H9 (cell line): ENCODE results near the gene WNT3A. TPM values are rescaled to one million over a fixed set of nuclear protein-coding genes. Genes with fewer than 3 reads are reported as not detected.
A peak's percentile ranks its signal among the peaks of the same experiment; 100 is the strongest.

Experiments
- DNase-seq: peaks from one replicate; pipeline ENCODE4 v3.0.0-alpha.2; 2017
- H2AFZ ChIP-seq: one replicate; pipeline ENCODE4 v1.6.1; 2013; ENCODE audit warnings: mild to moderate bottlenecking, low read length, control low read depth, moderate library complexity
- H2AK5ac ChIP-seq: 2 replicates; pipeline ENCODE4 v1.6.1; 2013; ENCODE audit warnings: low read length, control low read depth, mixed read lengths; ENCODE audit not compliant: insufficient read length
- H2BK120ac ChIP-seq: one replicate; pipeline ENCODE4 v1.6.1; 2013; ENCODE audit warnings: low read depth, mild to moderate bottlenecking, low read length, control low read depth, inconsistent platforms; ENCODE audit not compliant: poor library complexity, severe bottlenecking
- H2BK12ac ChIP-seq: 2 replicates; pipeline ENCODE4 v1.6.1; 2013; ENCODE audit warnings: low read length, control low read depth, mixed read lengths, low read depth; ENCODE audit not compliant: insufficient read length
- H2BK15ac ChIP-seq: 2 replicates; pipeline ENCODE4 v1.6.1; 2013; ENCODE audit warnings: low read depth, low read length, control low read depth
- H2BK20ac ChIP-seq: one replicate; pipeline ENCODE4 v1.6.1; 2013; ENCODE audit warnings: low read depth, mild to moderate bottlenecking, low read length, control low read depth, inconsistent platforms; ENCODE audit not compliant: poor library complexity, severe bottlenecking
- H2BK5ac ChIP-seq: 2 replicates; pipeline ENCODE4 v1.6.1; 2013; ENCODE audit warnings: low read length, control low read depth, mixed read lengths; ENCODE audit not compliant: insufficient read length
- H3K14ac ChIP-seq: 2 replicates; pipeline ENCODE4 v1.6.1; 2013; ENCODE audit warnings: low read length, control low read depth; ENCODE audit not compliant: insufficient read depth
- H3K18ac ChIP-seq: 2 replicates; pipeline ENCODE4 v1.6.1; 2013; ENCODE audit warnings: low read depth, mild to moderate bottlenecking, mixed read lengths, low read length, control low read depth; ENCODE audit not compliant: insufficient read length
- H3K23ac ChIP-seq: 2 replicates; pipeline ENCODE4 v1.6.1; 2013; ENCODE audit warnings: low read length, control low read depth, mixed read lengths, low read depth; ENCODE audit not compliant: insufficient read length
- H3K23me2 ChIP-seq: 2 replicates; pipeline ENCODE4 v1.6.1; 2013; ENCODE audit warnings: low read depth, mild to moderate bottlenecking, mixed read lengths, low read length, control low read depth; ENCODE audit not compliant: insufficient read length, poor library complexity, severe bottlenecking
- H3K27ac ChIP-seq: 2 replicates; pipeline ENCODE4 v1.5.1; 2013; ENCODE audit warnings: low read length, control low read depth, mixed read lengths, low read depth; ENCODE audit not compliant: insufficient read length
- H3K27me3 ChIP-seq: 2 replicates; pipeline ENCODE4 v1.6.1; 2013; ENCODE audit warnings: low read length, control low read depth, inconsistent platforms; ENCODE audit not compliant: insufficient read depth
- H3K4ac ChIP-seq: 2 replicates; pipeline ENCODE4 v1.6.1; 2013; ENCODE audit warnings: low read depth, mild to moderate bottlenecking, control low read depth, inconsistent platforms, low read length, moderate library complexity
- H3K4me1 ChIP-seq: 2 replicates; pipeline ENCODE4 v1.6.1; 2013; ENCODE audit warnings: low read length, control low read depth, inconsistent platforms; ENCODE audit not compliant: insufficient read depth
- H3K4me2 ChIP-seq: 2 replicates; pipeline ENCODE4 v1.6.1; 2013; ENCODE audit warnings: low read length, control low read depth, mixed read lengths; ENCODE audit not compliant: insufficient read length, insufficient read depth
- H3K56ac ChIP-seq: 2 replicates; pipeline ENCODE4 v1.6.1; 2013; ENCODE audit warnings: low read depth, mild to moderate bottlenecking, mixed read lengths, low read length, control low read depth; ENCODE audit not compliant: insufficient read length
- H3K79me1 ChIP-seq: 2 replicates; pipeline ENCODE4 v1.6.1; 2013; ENCODE audit warnings: low read depth, mild to moderate bottlenecking, moderate library complexity, low read length, control low read depth, inconsistent platforms; ENCODE audit not compliant: insufficient read depth, poor library complexity, severe bottlenecking
- H3K79me2 ChIP-seq: 2 replicates; pipeline ENCODE4 v1.6.1; 2013; ENCODE audit warnings: low read length, control low read depth, inconsistent platforms; ENCODE audit not compliant: insufficient read depth
- H3K9ac ChIP-seq: 2 replicates; pipeline ENCODE4 v1.6.1; 2013; ENCODE audit warnings: low read length, control low read depth, mixed read lengths; ENCODE audit not compliant: insufficient read length; ENCODE audit errors: extremely low read depth
- H3K9me3 ChIP-seq: one replicate; pipeline ENCODE4 v1.6.1; 2013; ENCODE audit warnings: low read depth, low read length, inconsistent platforms; ENCODE audit not compliant: control insufficient read depth
- H3T11ph ChIP-seq: one replicate; pipeline ENCODE4 v1.6.1; 2013; ENCODE audit warnings: mild to moderate bottlenecking, low read length, control low read depth, inconsistent platforms
- H4K20me1 ChIP-seq: one replicate; pipeline ENCODE4 v1.6.1; 2013; ENCODE audit not compliant: control insufficient read depth, insufficient read length, insufficient read depth
- H4K5ac ChIP-seq: 2 replicates; pipeline ENCODE4 v1.6.1; 2013; ENCODE audit warnings: low read depth, mild to moderate bottlenecking, mixed read lengths, low read length, control low read depth; ENCODE audit not compliant: insufficient read length
- H4K8ac ChIP-seq: replicated peaks from 2 replicates; pipeline ENCODE4 v1.6.1; 2013; ENCODE audit warnings: low read length, control low read depth, mixed read lengths, low read depth; ENCODE audit not compliant: insufficient read length
- H4K91ac ChIP-seq: 2 replicates; pipeline ENCODE4 v1.6.1; 2013; ENCODE audit warnings: low read depth, mild to moderate bottlenecking, moderate library complexity, mixed read lengths, low read length, control low read depth; ENCODE audit not compliant: insufficient read length
- H3K27ac Mint-ChIP-seq, 3 experiments: 2 replicates in 2 of 3; 3 replicates in 1 of 3; pipeline ENCODE4 v1.8.0; 2020 to 2021; ENCODE audit warnings: mixed read lengths in 3 of 3, mild to moderate bottlenecking in 1 of 3, moderate library complexity in 1 of 3
- H3K27me3 Mint-ChIP-seq: 2 replicates; pipeline ENCODE4 v1.8.0; 2021; ENCODE audit warnings: low read depth, mild to moderate bottlenecking, moderate library complexity, mixed read lengths
- H3K36me3 Mint-ChIP-seq, 3 experiments: 2 replicates in 2 of 3; 3 replicates in 1 of 3; pipeline ENCODE4 v1.8.0; 2020 to 2021; ENCODE audit warnings: low read depth in 3 of 3, mixed read lengths in 3 of 3; ENCODE audit not compliant: insufficient read depth in 1 of 3
- H3K4me1 Mint-ChIP-seq, 2 experiments: 2 replicates each; pipeline ENCODE4 v1.8.0; 2020; ENCODE audit warnings: mixed read lengths in 2 of 2
- H3K4me3 Mint-ChIP-seq, 2 experiments: 2 replicates in 1 of 2; 3 replicates in 1 of 2; pipeline ENCODE4 v1.8.0; 2020 to 2021; ENCODE audit warnings: mild to moderate bottlenecking in 2 of 2, mixed read lengths in 2 of 2, moderate library complexity in 1 of 2
- H3K9me3 Mint-ChIP-seq, 2 experiments: 2 replicates in 1 of 2; 3 replicates in 1 of 2; pipeline ENCODE4 v1.8.0; 2020; ENCODE audit warnings: mild to moderate bottlenecking in 2 of 2, mixed read lengths in 2 of 2, moderate library complexity in 1 of 2
- CTCF ChIP-seq: fragments of 200-600 bp; sonication (generic); conservative IDR thresholded peaks from 3 replicates; pipeline ENCODE4 v1.8.0; 2021; ENCODE audit warnings: antibody characterized with exemption, mild to moderate bottlenecking
- whole genome bisulfite sequencing: extraction: QIAGEN DNeasy Blood & Tissue Kit; methylation state at CpG from one replicate; pipeline ENCODE4 v1.1.7; 2013; ENCODE audit warnings: missing lambda C conversion rate, low lambda C conversion rate, mixed read lengths; ENCODE audit not compliant: insufficient read length; ENCODE audit errors: extremely low coverage; 5-methylcytosine and 5-hydroxymethylcytosine counted together
- microRNA-seq: library from miRNA; unstranded; fragments of <30 nt; microRNA quantifications from one replicate; pipeline ENCODE4, GENCODE V29; 2020; ENCODE audit warnings: borderline microRNAs expressed
- total RNA-seq: library from RNA; stranded (reverse); gene quantifications from 2 replicates; pipeline ENCODE4 v1.2.1, GENCODE V29; 2021

The WNT3A gene
- total RNA-seq, 1 experiment from 2014 or later, result 0.17 TPM

GRCh38 chr1:228110556-228110955 is 103.8 kb downstream of the WNT3A start:
- Histone ChIP-seq H3K4ac (no peak overlapping the region), H3K9ac (no peak overlapping the region), H2BK120ac (no peak overlapping the region), H3K27me3 (no peaks in the 10 kb centered on the region), H2AK5ac (no peak overlapping the region), H3T11ph (no peak overlapping the region), H3K18ac (no peak overlapping the region), H2BK5ac (no peak overlapping the region), H4K91ac (no peak overlapping the region), H2BK20ac (no peak overlapping the region), H3K4me1 (no peaks in the 10 kb centered on the region), H3K79me2 (no peaks in the 10 kb centered on the region), H3K4me2 (no peak overlapping the region), H4K5ac (no peak overlapping the region), H3K23ac (no peak overlapping the region), H3K9me3 (no peaks in the 10 kb centered on the region), H2AFZ (no peak overlapping the region), H3K14ac (no peak overlapping the region), H3K79me1 (peaks cover 3% of the 10 kb centered on the region), H4K8ac (no peak overlapping the region), H2BK12ac (no peak overlapping the region), H3K27ac (no peak overlapping the region), H4K20me1 (no peaks in the 10 kb centered on the region), H3K23me2 (peaks cover 10% of the 10 kb centered on the region), H2BK15ac (no peak overlapping the region), H3K56ac (no peak overlapping the region)
- H3K27ac Mint-ChIP-seq, result no peak overlapping the region; a peak in 1 of 7 replicates
- H3K4me1 Mint-ChIP-seq, result peaks cover 12 to 15% of the 10 kb centered on the region in 2 experiments
- peaks cover 15 to 18% (median 16%) of the 10 kb centered on the region in 3 experiments; a peak in 6 of 7 replicates for H3K36me3 Mint-ChIP-seq
- no CpG with 5 or more reads among the region's 7 CpGs for WGBS
- H3K4me3 Mint-ChIP-seq, result peak overlapping the region in 1 of 2 experiments; percentile 88; a peak in 4 of 5 replicates
- H3K27me3 Mint-ChIP-seq, result peaks cover 16% of the 10 kb centered on the region
- H3K9me3 Mint-ChIP-seq, result peaks cover 0 to 7% of the 10 kb centered on the region in 2 experiments; a peak in 3 of 5 replicates
- no peak for TF ChIP-seq CTCF
- DNase-seq, result no peak

Small RNA genes within 50 kb of the gene (microRNA-seq; reads per million reads assigned to microRNA genes)
- not detected for gene MIR3620

Other genes with a start within 250 kb of the WNT3A start
- gene PRSS38, start 191.3 kb upstream of the WNT3A start, total RNA-seq, result not detected in 2 replicates
- 0.66 and 0.77 TPM in 2 replicates for gene WNT9A, start 59.1 kb upstream of the WNT3A start, total RNA-seq
- gene ARF1, start 75.7 kb downstream of the WNT3A start, total RNA-seq, result 258 and 279 TPM in 2 replicates
- 31.0 and 31.3 TPM in 2 replicates for gene C1orf35, start 96.3 kb downstream of the WNT3A start, total RNA-seq
- 56.9 and 62.3 TPM in 2 replicates for gene MRPL55, start 102.3 kb downstream of the WNT3A start, total RNA-seq
- 88.2 and 94.3 TPM in 2 replicates for gene GUK1, start 133.3 kb downstream of the WNT3A start, total RNA-seq
- gene GJC2, start 142.9 kb downstream of the WNT3A start, total RNA-seq, result 1.4 and 1.6 TPM in 2 replicates
- 11.8 and 12.6 TPM in 2 replicates for gene IBA57, start 158.8 kb downstream of the WNT3A start, total RNA-seq
- 30.8 and 33.3 TPM in 2 replicates for gene OBSCN, start 201.0 kb downstream of the WNT3A start, total RNA-seq